SK-N-MC (cell line): Measurements from ENCODE around the gene COTL1.

Source experiments
- EZH2 ChIP-seq: fragments of 200-600 bp; sonication (generic); IDR thresholded peaks from one replicate; pipeline ENCODE4 v1.6.1; 2017; ENCODE audit warnings: antibody characterized with exemption
- POLR2AphosphoS5 ChIP-seq: IDR thresholded peaks from 2 replicates; pipeline ENCODE4 v1.6.1; 2012; ENCODE audit warnings: mild to moderate bottlenecking, low read depth, low read length, borderline replicate concordance

DNA sequence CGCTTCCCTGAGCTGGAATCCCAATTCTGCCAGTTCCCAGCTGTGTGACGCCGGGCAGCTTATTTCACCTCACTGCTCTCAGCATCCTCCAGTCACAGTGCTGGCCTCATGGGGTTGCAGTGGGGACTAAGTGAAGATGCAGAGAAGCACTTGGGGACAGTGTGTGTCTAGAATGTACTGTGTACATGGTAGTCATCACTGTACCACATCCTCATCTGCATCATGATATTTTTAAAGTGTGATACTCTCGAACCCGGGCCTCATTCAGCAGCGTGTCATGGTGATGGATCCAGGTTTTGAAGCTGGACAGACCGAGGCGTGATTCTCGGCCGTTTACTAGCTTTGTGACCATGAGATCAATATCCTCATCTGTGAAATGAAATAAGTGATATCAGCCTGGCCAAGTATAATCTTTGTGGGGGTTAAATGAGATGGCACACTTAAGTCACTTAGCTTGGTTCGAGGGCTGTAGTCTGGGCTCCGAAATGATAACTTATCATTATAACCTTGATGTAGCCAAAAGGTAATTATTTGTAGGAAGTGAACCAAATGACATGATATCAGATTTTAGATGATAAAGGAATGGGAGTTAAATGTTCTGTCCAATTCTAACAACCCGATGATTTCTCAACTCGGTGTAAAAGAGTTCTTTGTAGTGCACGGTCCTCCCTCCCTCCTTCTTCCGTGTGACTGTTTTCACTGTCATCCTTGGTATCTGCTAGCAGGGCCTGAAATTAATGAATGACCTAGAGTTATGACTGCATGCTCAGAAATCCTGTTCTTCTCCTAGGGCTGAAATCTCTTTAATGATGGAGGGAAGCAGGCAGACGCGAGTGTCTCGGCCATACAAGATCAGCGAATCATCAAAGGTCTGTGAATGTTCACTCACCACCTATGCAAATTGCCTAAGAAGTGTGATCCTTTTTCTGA is 32.4 kb upstream of the COTL1 start:
- TF ChIP-seq POLR2AphosphoS5: no peak
- no peak for TF ChIP-seq EZH2
